C4-2B (cell line): ENCODE data around the gene KRT34.
"Not testable (repeated sequence)": the region's sequence is repeated elsewhere in the genome, so short reads cannot be mapped to it uniquely, and the experiment has no call there.

ENCODE experiments used
- H3K27ac ChIP-seq: fragments of 450-650 bp; 2 replicates; pipeline ENCODE4 v1.5.1; 2017
- ZFX ChIP-seq: fragments of 450-650 bp; IDR thresholded peaks from 2 replicates; pipeline ENCODE4 v1.6.1; 2017
- TF ChIP-seq, protein P1 (sequence below): fragments of 450-650 bp; conservative IDR thresholded peaks from 2 replicates; pipeline ENCODE4 v1.5.1; 2017; ENCODE audit warnings: mild to moderate bottlenecking

The KRT34 gene

GRCh38 chr17:41352597-41353366 is 29.3 kb downstream of the KRT34 start:
- no peak overlapping the region for H3K27ac ChIP-seq
- no peak for TF ChIP-seq ZFX
- TF ChIP-seq, protein P1, sequence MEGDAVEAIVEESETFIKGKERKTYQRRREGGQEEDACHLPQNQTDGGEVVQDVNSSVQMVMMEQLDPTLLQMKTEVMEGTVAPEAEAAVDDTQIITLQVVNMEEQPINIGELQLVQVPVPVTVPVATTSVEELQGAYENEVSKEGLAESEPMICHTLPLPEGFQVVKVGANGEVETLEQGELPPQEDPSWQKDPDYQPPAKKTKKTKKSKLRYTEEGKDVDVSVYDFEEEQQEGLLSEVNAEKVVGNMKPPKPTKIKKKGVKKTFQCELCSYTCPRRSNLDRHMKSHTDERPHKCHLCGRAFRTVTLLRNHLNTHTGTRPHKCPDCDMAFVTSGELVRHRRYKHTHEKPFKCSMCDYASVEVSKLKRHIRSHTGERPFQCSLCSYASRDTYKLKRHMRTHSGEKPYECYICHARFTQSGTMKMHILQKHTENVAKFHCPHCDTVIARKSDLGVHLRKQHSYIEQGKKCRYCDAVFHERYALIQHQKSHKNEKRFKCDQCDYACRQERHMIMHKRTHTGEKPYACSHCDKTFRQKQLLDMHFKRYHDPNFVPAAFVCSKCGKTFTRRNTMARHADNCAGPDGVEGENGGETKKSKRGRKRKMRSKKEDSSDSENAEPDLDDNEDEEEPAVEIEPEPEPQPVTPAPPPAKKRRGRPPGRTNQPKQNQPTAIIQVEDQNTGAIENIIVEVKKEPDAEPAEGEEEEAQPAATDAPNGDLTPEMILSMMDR: no peak

- no peak overlapping the region for H3K27ac ChIP-seq
- TF ChIP-seq ZFX: no peak
- TF ChIP-seq, protein P1: no peak
These were observed 30.9 kb downstream of the KRT34 start for GRCh38 chr17:41351177-41351576.

- not testable (repeated sequence) for H3K27ac ChIP-seq
These were observed 31.7 kb downstream of the KRT34 start, which contains the start of gene KRT33A for GRCh38 chr17:41350381-41350878. Gene KRT33A, minus strand, starts transcription at chr17:41350828. Its CDS starts 61 bp downstream, at chr17:41350767.

GRCh38 chr17:41347869-41348760 is 34.0 kb downstream of the KRT34 start:
- TF ChIP-seq ZFX: no peak
- TF ChIP-seq, protein P1: no peak
- no peak overlapping the region for H3K27ac ChIP-seq

- H3K27ac ChIP-seq: not testable (repeated sequence)
These were observed 35.7 kb downstream of the KRT34 start for GRCh38 chr17:41346421-41346820.

GRCh38 chr17:41345992-41346391 is 36.1 kb downstream of the KRT34 start:
- TF ChIP-seq ZFX: no peak
- TF ChIP-seq, protein P1: no peak
- no peak overlapping the region for H3K27ac ChIP-seq

DNA sequence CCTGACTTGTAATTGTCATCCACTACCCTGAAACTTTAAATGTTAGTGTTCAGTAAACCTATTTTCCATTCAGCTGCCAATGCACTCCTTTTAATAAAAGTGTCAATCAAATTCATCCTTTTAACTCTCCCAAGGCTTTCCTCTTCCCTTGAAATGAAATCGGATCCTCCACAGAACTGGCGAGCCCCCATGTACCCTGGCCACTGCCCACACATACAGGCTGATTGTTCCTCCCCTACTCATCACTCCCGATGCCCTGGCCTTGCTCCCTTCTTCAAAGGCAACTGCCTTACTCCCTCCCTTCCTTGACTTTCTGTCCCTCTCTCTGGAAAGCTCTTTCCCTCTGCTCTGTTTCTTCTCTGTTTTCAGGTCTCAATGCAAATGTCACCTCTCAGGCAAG is 39.1 kb downstream of the KRT34 start:
- H3K27ac ChIP-seq: no peak overlapping the region
- no peak for TF ChIP-seq ZFX
- TF ChIP-seq, protein P1: no peak
